Measurements from ENCODE around the gene TOP1. TPM values are rescaled to one million over a fixed set of nuclear protein-coding genes. Genes with fewer than 3 reads are reported as not detected.
A peak's percentile ranks its signal among the peaks of the same experiment; 100 is the strongest.

Gene TOP1
- total RNA-seq, 3 donors from 2014 or later (not counting 1 experiment from before 2014, with no cell fraction given), result 32.2 to 36.3 (median 36.3) TPM

DNA sequence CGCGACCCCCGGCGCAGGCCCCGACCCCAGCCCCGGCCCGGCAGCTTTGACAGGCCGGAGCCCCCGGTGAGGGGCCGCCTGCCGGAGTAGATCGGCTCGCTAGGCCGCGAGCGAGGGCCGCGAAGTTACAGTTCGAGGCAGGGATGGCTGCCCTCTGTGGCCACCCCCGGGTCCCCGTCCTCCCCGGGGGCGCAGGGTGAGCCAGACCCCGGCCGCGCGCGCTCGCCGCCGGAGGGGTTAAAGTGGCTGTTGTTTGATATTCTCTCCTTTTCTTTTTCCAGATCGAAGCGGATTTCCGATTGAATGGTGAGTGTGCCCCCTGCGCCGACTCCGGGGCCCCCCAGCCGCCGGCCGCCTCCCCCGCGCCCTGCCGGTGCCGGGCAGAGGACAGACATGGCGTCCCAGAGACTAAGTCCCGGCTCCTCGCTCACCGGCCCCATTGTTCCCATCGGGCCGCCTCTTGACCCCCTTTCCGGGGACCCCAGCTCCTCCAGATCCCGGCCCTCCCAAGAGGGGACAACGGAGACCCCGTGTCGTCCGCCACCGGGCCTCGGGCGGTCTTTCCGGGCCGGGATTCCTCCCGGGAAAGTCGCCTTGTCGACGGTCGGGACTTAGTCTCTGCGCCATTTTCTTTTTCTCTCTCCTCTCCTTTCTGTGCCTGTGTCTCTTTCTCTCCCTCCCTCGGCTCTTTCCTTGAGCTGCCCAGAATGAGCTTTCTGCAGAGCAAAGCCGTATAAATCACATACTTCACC is 704 bp downstream of the TOP1 start:
- Mint-ChIP-seq H3K4me3 (peak overlapping the region; percentile 98), H3K9me3 (no peaks in the 10 kb centered on the region), H3K27me3 (ENCODE audit: low read depth in 2 of 2) (no peaks in the 10 kb centered on the region), H3K36me3 (no peaks in the 10 kb centered on the region), H3K27ac (peak overlapping the region; percentile 94 to 98), H3K4me1 (peaks cover 49 to 55% of the 10 kb centered on the region in 2 donors)
- no peak for ATAC-seq
- Histone ChIP-seq H3K4me3 (ENCODE audit: low read length) (peak overlapping the region; percentile 65), H3K27me3 (ENCODE audit: control insufficient read depth, insufficient read depth, low read length) (no peaks in the 10 kb centered on the region), H3K4me1 (ENCODE audit: control insufficient read depth, insufficient read depth, low read length) (peaks cover 15% of the 10 kb centered on the region), H3K36me3 (ENCODE audit: control insufficient read depth, insufficient read depth, low read length) (no peaks in the 10 kb centered on the region), H3K9me3 (ENCODE audit: control insufficient read depth, insufficient read depth, low read length) (no peaks in the 10 kb centered on the region), H3K27ac (ENCODE audit: low read length) (peak overlapping the region; percentile 81)
- TF ChIP-seq CTCF (IDR thresholded peaks at IDR 0.05), result no peak
- WGBS (ENCODE audit: insufficient coverage), result under 1% methylated on average over 67 of the region's 69 CpGs
- peak; percentile 47 to 55 for DNase-seq
- intact Hi-C loops (cut with micrococcal nuclease), result loop anchor here (2.0 kb wide), 2 partner anchors 19 to 65 kb away; no protein-coding TSS in a partner anchor

DNA sequence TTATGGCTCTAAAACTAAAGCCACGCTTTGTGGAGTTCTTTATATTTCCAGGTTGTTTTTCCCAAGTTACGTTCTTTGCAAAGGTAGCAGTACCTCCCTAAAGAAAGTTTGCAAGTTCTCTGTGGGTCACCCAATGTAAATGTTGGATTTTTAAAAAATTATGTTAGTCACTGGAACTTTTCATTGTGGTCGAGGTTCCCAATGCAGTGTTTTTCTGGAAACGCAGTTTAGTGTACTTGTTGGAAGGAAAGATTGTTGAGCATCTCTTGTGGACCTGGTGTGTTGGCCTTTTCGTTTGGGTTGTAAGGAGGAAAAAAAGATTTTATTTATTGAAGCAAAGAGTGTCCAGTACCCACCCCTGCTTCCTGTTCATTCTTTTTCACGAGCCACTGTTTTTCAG is 1.4 kb downstream of the TOP1 start:
- Mint-ChIP-seq H3K4me3 (peak overlapping the region; percentile 98), H3K36me3 (no peaks in the 10 kb centered on the region), H3K27me3 (ENCODE audit: low read depth in 2 of 2) (no peaks in the 10 kb centered on the region), H3K27ac (peak overlapping the region; percentile 94 to 98), H3K9me3 (no peaks in the 10 kb centered on the region), H3K4me1 (peaks cover 54 to 61% of the 10 kb centered on the region in 2 donors)
- WGBS (ENCODE audit: insufficient coverage), result 46% methylated on average over 6 of the region's 6 CpGs
- Histone ChIP-seq H3K36me3 (ENCODE audit: control insufficient read depth, insufficient read depth, low read length) (no peaks in the 10 kb centered on the region), H3K4me1 (ENCODE audit: control insufficient read depth, insufficient read depth, low read length) (peaks cover 15% of the 10 kb centered on the region), H3K4me3 (ENCODE audit: low read length) (peak overlapping the region; percentile 65), H3K9me3 (ENCODE audit: control insufficient read depth, insufficient read depth, low read length) (no peaks in the 10 kb centered on the region), H3K27me3 (ENCODE audit: control insufficient read depth, insufficient read depth, low read length) (no peaks in the 10 kb centered on the region), H3K27ac (ENCODE audit: low read length) (no peak overlapping the region)
- TF ChIP-seq CTCF (IDR thresholded peaks at IDR 0.05), result no peak
- ATAC-seq (no peak), DNase-seq (no peak)
- intact Hi-C loops (cut with micrococcal nuclease), result no loop called here

- Histone ChIP-seq H3K27me3 (ENCODE audit: control insufficient read depth, insufficient read depth, low read length) (no peaks in the 10 kb centered on the region), H3K9me3 (ENCODE audit: control insufficient read depth, insufficient read depth, low read length) (no peaks in the 10 kb centered on the region), H3K36me3 (ENCODE audit: control insufficient read depth, insufficient read depth, low read length) (no peaks in the 10 kb centered on the region), H3K4me3 (ENCODE audit: low read length) (no peak overlapping the region), H3K4me1 (ENCODE audit: control insufficient read depth, insufficient read depth, low read length) (peaks cover 15% of the 10 kb centered on the region), H3K27ac (ENCODE audit: low read length) (no peak overlapping the region)
- ATAC-seq, result no peak
- no peak for TF ChIP-seq CTCF (IDR thresholded peaks at IDR 0.05)
- H3K27ac Mint-ChIP-seq, result peak overlapping the region; percentile 94 to 98
- WGBS (ENCODE audit: insufficient coverage), result 76% methylated on average over 5 of the region's 5 CpGs
- intact Hi-C loops (cut with micrococcal nuclease), result no loop called here
- peaks cover 61 to 67% of the 10 kb centered on the region in 2 donors for H3K4me1 Mint-ChIP-seq
- peak in 1 of 2 donors; percentile 13 for DNase-seq
- H3K4me3 Mint-ChIP-seq, result peak overlapping the region; percentile 98
- no peaks in the 10 kb centered on the region for H3K9me3 Mint-ChIP-seq
- no peaks in the 10 kb centered on the region for H3K36me3 Mint-ChIP-seq
- no peaks in the 10 kb centered on the region for H3K27me3 Mint-ChIP-seq (ENCODE audit: low read depth in 2 of 2)
Observed at GRCh38 chr20:41030531-41031242, 2.1 kb downstream of the TOP1 start.
